Erythroblast (primary cell): ENCODE data around the gene BBIP1.

Source experiments
- GATA1 ChIP-seq: IDR thresholded peaks from 2 replicates; pipeline ENCODE4 v1.6.1; 2011; ENCODE audit warnings: low read depth, mild to moderate bottlenecking, control low read depth, low read length, moderate library complexity
- POLR2A ChIP-seq: IDR thresholded peaks from 2 replicates; pipeline ENCODE4 v1.6.1; 2011; ENCODE audit warnings: mild to moderate bottlenecking, low read length

DNA sequence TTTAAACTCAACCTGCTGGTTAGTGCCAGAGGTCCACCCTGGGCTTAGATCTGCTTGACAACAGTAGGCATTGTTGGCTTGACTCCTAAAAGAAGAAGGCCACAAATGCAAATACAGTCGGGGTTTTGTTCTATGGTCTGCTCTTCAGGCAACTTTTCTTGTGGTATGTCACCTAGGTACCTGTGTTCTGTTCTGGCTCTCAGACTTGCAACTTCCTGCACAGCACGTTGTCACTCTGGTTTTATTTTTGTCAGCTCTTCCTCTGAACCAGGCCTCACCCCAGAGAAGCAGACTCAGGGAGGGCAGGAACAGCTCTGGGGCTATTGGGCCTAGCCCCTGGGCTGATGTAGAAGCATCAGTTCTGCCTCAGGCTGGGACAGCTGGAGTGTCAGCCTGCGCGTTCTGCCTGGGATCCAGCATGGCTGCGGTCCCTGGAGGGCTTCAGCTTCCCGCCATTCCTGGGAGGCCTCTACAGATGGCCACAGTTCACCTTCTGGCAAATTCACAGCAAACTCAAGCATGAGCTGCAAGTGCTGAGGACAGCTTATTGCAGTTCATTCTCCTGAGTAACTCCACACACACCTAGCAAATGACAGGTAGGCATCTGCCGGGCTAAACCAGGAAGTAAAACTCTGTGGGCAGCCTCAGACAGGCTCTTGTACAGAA, 58.3 kb downstream of the BBIP1 start:
- TF ChIP-seq POLR2A, result no peak
- no peak for TF ChIP-seq GATA1
